Keratinocyte (primary cell): Measurements from ENCODE around the gene DOP1A. TPM values are rescaled to one million over a fixed set of nuclear protein-coding genes. Genes with fewer than 3 reads are reported as not detected.

Experiments
- DNase-seq: peaks from one replicate; pipeline ENCODE4 v3.0.0-alpha.2; 2011; ENCODE audit warnings: low read depth, missing footprints, low spot score
- FAIRE-seq: peaks from 2 replicates; lab custom pipeline; 2011; peaks lifted over from hg19 to GRCh38; lab: Jason Lieb, UNC
- H2AFZ ChIP-seq: 2 replicates; pipeline ENCODE4 v1.6.0; 2012; ENCODE audit warnings: low read length, control low read depth, inconsistent platforms; ENCODE audit not compliant: control insufficient read depth
- H3K27ac ChIP-seq: 2 replicates; pipeline ENCODE4 v1.5.1; 2011; ENCODE audit warnings: low read length; ENCODE audit not compliant: control insufficient read depth, insufficient read depth
- H3K27me3 ChIP-seq: 3 replicates; pipeline ENCODE4 v1.6.0; 2011; ENCODE audit warnings: low read length; ENCODE audit not compliant: control insufficient read depth, insufficient read depth; ENCODE audit errors: extremely low read depth
- H3K36me3 ChIP-seq, 2 experiments: 2 replicates in 1 of 2; 3 replicates in 1 of 2; pipeline ENCODE4 v1.5.1; 2011; ENCODE audit warnings: low read length in 2 of 2, mild to moderate bottlenecking in 1 of 2; ENCODE audit not compliant: control insufficient read depth in 2 of 2, insufficient read depth in 2 of 2; ENCODE audit errors: extremely low read depth in 1 of 2
- H3K4me1 ChIP-seq: 3 replicates; pipeline ENCODE4 v1.5.1; 2011; ENCODE audit warnings: low read length; ENCODE audit not compliant: control insufficient read depth, insufficient read depth; ENCODE audit errors: extremely low read depth
- H3K4me2 ChIP-seq: 3 replicates; pipeline ENCODE4 v1.6.0; 2011; ENCODE audit warnings: low read depth, low read length; ENCODE audit not compliant: control insufficient read depth, insufficient read depth; ENCODE audit errors: extremely low read depth
- H3K4me3 ChIP-seq, 3 experiments: fragments of 200-600 bp in 1 of 3; sonication (generic) in 1 of 3; 2 replicates in 2 of 3; 3 replicates in 1 of 3; pipeline ENCODE4 v1.5.1; 2011 to 2016; ENCODE audit warnings: low read length in 3 of 3, mild to moderate bottlenecking in 3 of 3, control low read depth in 2 of 3, inconsistent platforms in 1 of 3, low read depth in 1 of 3, mixed read lengths in 1 of 3, mixed run types in 1 of 3, moderate library complexity in 1 of 3; ENCODE audit not compliant: control insufficient read depth in 2 of 3, insufficient read depth in 2 of 3; ENCODE audit errors: extremely low read depth in 1 of 3
- H3K79me2 ChIP-seq: 2 replicates; pipeline ENCODE4 v1.6.0; 2012; ENCODE audit warnings: low read length; ENCODE audit not compliant: control insufficient read depth, insufficient read depth
- H3K9ac ChIP-seq: 3 replicates; pipeline ENCODE4 v1.6.0; 2011; ENCODE audit warnings: low read length; ENCODE audit not compliant: control insufficient read depth, insufficient read depth; ENCODE audit errors: extremely low read depth
- H3K9me1 ChIP-seq: 3 replicates; pipeline ENCODE4 v1.6.0; 2011; ENCODE audit warnings: low read length; ENCODE audit not compliant: control insufficient read depth, insufficient read depth; ENCODE audit errors: extremely low read depth
- H3K9me3 ChIP-seq: 2 replicates; pipeline ENCODE4 v1.5.1; 2012; ENCODE audit warnings: low read depth, low read length; ENCODE audit not compliant: control insufficient read depth
- H4K20me1 ChIP-seq: 3 replicates; pipeline ENCODE4 v1.6.0; 2011; ENCODE audit warnings: low read length; ENCODE audit not compliant: control insufficient read depth, insufficient read depth; ENCODE audit errors: extremely low read depth
- EZH2 ChIP-seq: IDR thresholded peaks from one replicate; pipeline ENCODE4 v1.6.1; 2012; ENCODE audit warnings: inconsistent platforms, mild to moderate bottlenecking, low read length, moderate library complexity
- dilution Hi-C: fragments of 300-500 bp; cut with MboI; formaldehyde crosslinking; loops from one replicate; pipeline ENCODE4 v1.7.0; 2020; ENCODE audit warnings: low sequenced_read_pairs; ENCODE audit not compliant: extremely low pct_ligation_motif_present
- polyA plus RNA-seq, 5 experiments: library from polyadenylated mRNA; depleted of rRNA in 3 of 5; stranded (reverse) in 3 of 5; stranded (forward) in 1 of 5; unstranded in 1 of 5; fragments of >200 nt; gene quantifications; 1 replicate in 1 of 5; 2 replicates in 3 of 5; 3 replicates in 1 of 5; pipeline versions ENCODE4 v1.2.1 to v1.2.3, GENCODE V29; 2011 to 2012; ENCODE audit warnings: missing spikeins in 2 of 5, low read depth in 1 of 5, low replicate concordance in 1 of 5
- TF ChIP-seq, protein P1 (sequence below), 3 experiments: IDR thresholded peaks in 1 of 3; conservative IDR thresholded peaks in 1 of 3; optimal IDR thresholded peaks in 1 of 3; 2 replicates in 2 of 3; 3 replicates in 1 of 3; pipeline versions ENCODE3 to v1.5.1; 2011; ENCODE audit warnings: low read length in 3 of 3, mild to moderate bottlenecking in 3 of 3, moderate library complexity in 2 of 3, control low read depth in 1 of 3, inconsistent platforms in 1 of 3; ENCODE audit not compliant: insufficient read depth in 2 of 3; ENCODE audit errors: extremely low read depth in 1 of 3

DOP1A gene
- polyA plus RNA-seq, 1 donor (not counting 4 experiments of a cell fraction or from before 2014, with no cell fraction given) = 14.1 TPM

DNA sequence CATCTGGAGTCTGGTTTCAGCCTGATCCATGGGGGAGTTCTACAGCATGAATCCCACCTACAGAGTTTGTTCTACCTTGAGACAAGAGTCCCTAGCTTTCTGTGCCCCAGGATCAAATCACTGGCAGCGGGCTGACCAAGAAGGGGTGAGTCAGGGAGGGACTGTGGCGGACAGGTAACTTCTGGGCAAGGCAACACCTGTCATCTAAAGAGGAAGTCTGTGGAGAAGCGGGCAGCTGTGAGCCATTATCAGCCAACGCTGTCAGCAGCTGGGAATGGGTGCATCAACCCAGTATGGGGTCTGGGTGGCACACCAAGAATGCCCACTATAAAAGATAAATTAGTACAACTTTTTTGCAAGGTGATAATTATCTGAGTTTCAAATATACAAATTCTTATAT lies 47.7 kb upstream of the DOP1A start:
- FAIRE-seq (no peak), DNase-seq (no peak)
- H3K4me3 ChIP-seq = no peak overlapping the region
- no peak for TF ChIP-seq EZH2
- TF ChIP-seq, protein P1, sequence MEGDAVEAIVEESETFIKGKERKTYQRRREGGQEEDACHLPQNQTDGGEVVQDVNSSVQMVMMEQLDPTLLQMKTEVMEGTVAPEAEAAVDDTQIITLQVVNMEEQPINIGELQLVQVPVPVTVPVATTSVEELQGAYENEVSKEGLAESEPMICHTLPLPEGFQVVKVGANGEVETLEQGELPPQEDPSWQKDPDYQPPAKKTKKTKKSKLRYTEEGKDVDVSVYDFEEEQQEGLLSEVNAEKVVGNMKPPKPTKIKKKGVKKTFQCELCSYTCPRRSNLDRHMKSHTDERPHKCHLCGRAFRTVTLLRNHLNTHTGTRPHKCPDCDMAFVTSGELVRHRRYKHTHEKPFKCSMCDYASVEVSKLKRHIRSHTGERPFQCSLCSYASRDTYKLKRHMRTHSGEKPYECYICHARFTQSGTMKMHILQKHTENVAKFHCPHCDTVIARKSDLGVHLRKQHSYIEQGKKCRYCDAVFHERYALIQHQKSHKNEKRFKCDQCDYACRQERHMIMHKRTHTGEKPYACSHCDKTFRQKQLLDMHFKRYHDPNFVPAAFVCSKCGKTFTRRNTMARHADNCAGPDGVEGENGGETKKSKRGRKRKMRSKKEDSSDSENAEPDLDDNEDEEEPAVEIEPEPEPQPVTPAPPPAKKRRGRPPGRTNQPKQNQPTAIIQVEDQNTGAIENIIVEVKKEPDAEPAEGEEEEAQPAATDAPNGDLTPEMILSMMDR (optimal IDR thresholded peaks at IDR 0.05 in 1 of 3, IDR thresholded peaks at IDR 0.05 in 1 of 3, conservative IDR thresholded peaks at IDR 0.05 in 1 of 3; ENCODE audit: extremely low read depth in 1 of 3, insufficient read depth in 2 of 3, low read length in 3 of 3) = no peak
- H4K20me1 ChIP-seq = no peaks in the 10 kb centered on the region
- H2AFZ ChIP-seq = no peak overlapping the region
- no peaks in the 10 kb centered on the region for H3K9me3 ChIP-seq
- no peaks in the 10 kb centered on the region for H3K79me2 ChIP-seq
- H3K27ac ChIP-seq = no peak overlapping the region
- peaks cover 2 to 5% of the 10 kb centered on the region in 2 experiments for H3K36me3 ChIP-seq
- no peaks in the 10 kb centered on the region for H3K4me1 ChIP-seq
- H3K9me1 ChIP-seq = no peaks in the 10 kb centered on the region
- no peak overlapping the region for H3K4me2 ChIP-seq
- dilution Hi-C loops = no loop called here
- H3K9ac ChIP-seq = no peak overlapping the region
- no peaks in the 10 kb centered on the region for H3K27me3 ChIP-seq

DNA sequence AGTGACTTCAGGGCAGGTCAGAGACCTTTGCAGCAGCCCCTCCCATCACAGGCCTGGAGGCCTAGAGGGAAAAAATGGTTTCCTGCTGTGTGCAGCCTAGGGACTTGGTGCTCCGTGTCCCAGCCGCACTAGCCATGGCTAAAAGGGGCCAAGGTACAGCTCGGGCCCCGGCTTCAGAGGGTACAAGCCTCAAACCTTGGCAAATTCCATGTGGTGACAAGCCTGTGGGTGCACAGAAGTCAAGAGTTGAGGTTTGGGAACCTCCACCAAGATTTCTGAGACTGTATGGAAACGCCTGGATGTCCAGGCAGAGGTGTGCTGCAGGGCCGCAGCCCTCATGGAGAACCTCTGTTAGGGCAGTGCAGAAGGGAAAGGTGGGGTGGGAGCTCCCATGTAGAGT lies 35.8 kb upstream of the DOP1A start:
- no peaks in the 10 kb centered on the region for H3K79me2 ChIP-seq
- H3K4me1 ChIP-seq = no peaks in the 10 kb centered on the region
- H3K4me2 ChIP-seq = no peak overlapping the region
- dilution Hi-C loops = no loop called here
- no peak overlapping the region for H3K4me3 ChIP-seq
- DNase-seq (no peak), FAIRE-seq (no peak)
- no peak overlapping the region for H3K27ac ChIP-seq
- no peaks in the 10 kb centered on the region for H4K20me1 ChIP-seq
- TF ChIP-seq, protein P1 (optimal IDR thresholded peaks at IDR 0.05 in 1 of 3, IDR thresholded peaks at IDR 0.05 in 1 of 3, conservative IDR thresholded peaks at IDR 0.05 in 1 of 3; ENCODE audit: extremely low read depth in 1 of 3, insufficient read depth in 2 of 3, low read length in 3 of 3) = no peak
- TF ChIP-seq EZH2 = no peak
- no peaks in the 10 kb centered on the region for H3K27me3 ChIP-seq
- peaks cover 3% of the 10 kb centered on the region for H3K9me3 ChIP-seq
- no peak overlapping the region for H3K9ac ChIP-seq
- no peak overlapping the region for H2AFZ ChIP-seq
- H3K9me1 ChIP-seq = no peaks in the 10 kb centered on the region
- H3K36me3 ChIP-seq = peaks cover 0 to 6% of the 10 kb centered on the region in 2 experiments
